Liver (tissue), 3 donors: Measurements from ENCODE around the gene TBX1.

ENCODE experiments used
- EGR1 ChIP-seq, 2 donors: IDR thresholded peaks; 2 replicates each; pipeline ENCODE4 v1.6.1; 2016 to 2018; ENCODE audit warnings: antibody characterized with exemption in 2 of 2, low read depth in 2 of 2
- JUND ChIP-seq, 2 donors: IDR thresholded peaks; 2 replicates each; pipeline ENCODE4 v1.6.1; 2016; ENCODE audit warnings: antibody characterized with exemption in 2 of 2
- RAD21 ChIP-seq, 2 donors: IDR thresholded peaks; 2 replicates each; pipeline ENCODE4 v1.6.1; 2016; ENCODE audit warnings: antibody characterized with exemption in 2 of 2, mild to moderate bottlenecking in 2 of 2
- SP1 ChIP-seq: IDR thresholded peaks from 2 replicates; pipeline ENCODE4 v1.6.1; 2018; ENCODE audit warnings: antibody characterized with exemption, mild to moderate bottlenecking
- TAF1 ChIP-seq: conservative IDR thresholded peaks from 2 replicates; pipeline ENCODE4 v1.6.1; 2016; ENCODE audit warnings: antibody characterized with exemption, mild to moderate bottlenecking
- YY1 ChIP-seq: IDR thresholded peaks from 2 replicates; pipeline ENCODE4 v1.6.1; 2016; ENCODE audit warnings: antibody characterized with exemption, mild to moderate bottlenecking
- TF ChIP-seq, protein P1 (sequence below): fragments of 150-350 bp; IDR thresholded peaks from 2 replicates; pipeline ENCODE4 v1.5.1; 2017; ENCODE audit warnings: improper control_type of control experiment, low read depth, low read length; ENCODE audit not compliant: missing input control
- TF ChIP-seq, protein P2 (sequence below): IDR thresholded peaks from 2 replicates; pipeline ENCODE4 v1.6.1; 2016; ENCODE audit warnings: antibody characterized with exemption
- TF ChIP-seq, protein P3 (sequence below): IDR thresholded peaks from 2 replicates; pipeline ENCODE4 v1.6.1; 2016; ENCODE audit warnings: antibody characterized with exemption
- TF ChIP-seq, protein P4 (sequence below): IDR thresholded peaks from 2 replicates; pipeline ENCODE4 v1.6.1; 2016; ENCODE audit warnings: antibody characterized with exemption, mild to moderate bottlenecking
- donor health status: healthy.
- donor health status: healthy.

DNA sequence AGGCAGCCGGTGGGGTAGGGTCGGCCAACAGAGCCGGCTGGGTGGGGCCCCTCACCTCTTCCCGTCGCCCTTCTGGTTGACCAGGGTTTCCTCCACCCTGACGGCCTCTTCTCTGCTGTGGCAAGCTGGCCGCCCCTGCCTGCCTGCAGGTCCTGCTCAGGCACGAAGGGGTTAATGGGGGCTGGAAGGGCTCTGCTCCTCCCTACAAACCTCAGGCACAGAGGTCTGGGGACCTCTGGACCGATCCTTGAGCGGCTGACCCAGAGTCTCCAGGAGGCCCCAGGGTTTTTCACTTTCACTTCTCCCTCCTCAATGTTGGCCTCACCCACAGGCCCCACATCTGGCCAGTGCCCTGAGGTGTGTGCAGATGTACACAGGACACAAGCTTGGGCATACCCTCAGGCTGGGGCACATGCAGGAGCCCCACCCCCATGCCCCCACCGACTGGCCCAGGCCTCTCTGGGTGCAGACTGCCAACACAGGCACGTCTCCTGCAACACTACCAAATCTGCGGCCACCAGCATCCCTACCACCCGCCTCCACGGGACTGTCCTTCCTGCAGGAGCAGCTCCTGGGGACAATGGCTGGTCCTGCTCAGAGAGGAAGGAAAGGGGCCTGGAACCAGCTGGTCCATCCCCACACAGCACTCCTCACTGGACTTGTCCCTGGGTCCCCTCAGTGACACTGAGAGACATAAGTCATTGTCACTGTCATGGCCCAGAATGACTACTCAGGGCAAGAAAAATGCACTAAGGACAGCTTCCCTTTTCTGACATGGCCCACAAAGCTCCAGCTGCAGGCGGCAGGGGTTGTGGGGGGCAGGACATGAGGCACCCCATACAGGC lies 3.2 kb upstream of the TBX1 start:
- TF ChIP-seq JUND (IDR thresholded peaks at IDR 0.05) (no peak), RAD21 (IDR thresholded peaks at IDR 0.05) (no peak), YY1 (no peak), TAF1 (no peak), EGR1 (IDR thresholded peaks at IDR 0.05; ENCODE audit: low read depth in 2 of 2) (no peak), SP1 (no peak)
- TF ChIP-seq, protein P1, sequence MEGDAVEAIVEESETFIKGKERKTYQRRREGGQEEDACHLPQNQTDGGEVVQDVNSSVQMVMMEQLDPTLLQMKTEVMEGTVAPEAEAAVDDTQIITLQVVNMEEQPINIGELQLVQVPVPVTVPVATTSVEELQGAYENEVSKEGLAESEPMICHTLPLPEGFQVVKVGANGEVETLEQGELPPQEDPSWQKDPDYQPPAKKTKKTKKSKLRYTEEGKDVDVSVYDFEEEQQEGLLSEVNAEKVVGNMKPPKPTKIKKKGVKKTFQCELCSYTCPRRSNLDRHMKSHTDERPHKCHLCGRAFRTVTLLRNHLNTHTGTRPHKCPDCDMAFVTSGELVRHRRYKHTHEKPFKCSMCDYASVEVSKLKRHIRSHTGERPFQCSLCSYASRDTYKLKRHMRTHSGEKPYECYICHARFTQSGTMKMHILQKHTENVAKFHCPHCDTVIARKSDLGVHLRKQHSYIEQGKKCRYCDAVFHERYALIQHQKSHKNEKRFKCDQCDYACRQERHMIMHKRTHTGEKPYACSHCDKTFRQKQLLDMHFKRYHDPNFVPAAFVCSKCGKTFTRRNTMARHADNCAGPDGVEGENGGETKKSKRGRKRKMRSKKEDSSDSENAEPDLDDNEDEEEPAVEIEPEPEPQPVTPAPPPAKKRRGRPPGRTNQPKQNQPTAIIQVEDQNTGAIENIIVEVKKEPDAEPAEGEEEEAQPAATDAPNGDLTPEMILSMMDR: no peak
- TF ChIP-seq, protein P2, sequence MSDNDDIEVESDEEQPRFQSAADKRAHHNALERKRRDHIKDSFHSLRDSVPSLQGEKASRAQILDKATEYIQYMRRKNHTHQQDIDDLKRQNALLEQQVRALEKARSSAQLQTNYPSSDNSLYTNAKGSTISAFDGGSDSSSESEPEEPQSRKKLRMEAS: no peak
- TF ChIP-seq, protein P3, sequence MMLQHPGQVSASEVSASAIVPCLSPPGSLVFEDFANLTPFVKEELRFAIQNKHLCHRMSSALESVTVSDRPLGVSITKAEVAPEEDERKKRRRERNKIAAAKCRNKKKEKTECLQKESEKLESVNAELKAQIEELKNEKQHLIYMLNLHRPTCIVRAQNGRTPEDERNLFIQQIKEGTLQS: no peak
- TF ChIP-seq, protein P4, sequence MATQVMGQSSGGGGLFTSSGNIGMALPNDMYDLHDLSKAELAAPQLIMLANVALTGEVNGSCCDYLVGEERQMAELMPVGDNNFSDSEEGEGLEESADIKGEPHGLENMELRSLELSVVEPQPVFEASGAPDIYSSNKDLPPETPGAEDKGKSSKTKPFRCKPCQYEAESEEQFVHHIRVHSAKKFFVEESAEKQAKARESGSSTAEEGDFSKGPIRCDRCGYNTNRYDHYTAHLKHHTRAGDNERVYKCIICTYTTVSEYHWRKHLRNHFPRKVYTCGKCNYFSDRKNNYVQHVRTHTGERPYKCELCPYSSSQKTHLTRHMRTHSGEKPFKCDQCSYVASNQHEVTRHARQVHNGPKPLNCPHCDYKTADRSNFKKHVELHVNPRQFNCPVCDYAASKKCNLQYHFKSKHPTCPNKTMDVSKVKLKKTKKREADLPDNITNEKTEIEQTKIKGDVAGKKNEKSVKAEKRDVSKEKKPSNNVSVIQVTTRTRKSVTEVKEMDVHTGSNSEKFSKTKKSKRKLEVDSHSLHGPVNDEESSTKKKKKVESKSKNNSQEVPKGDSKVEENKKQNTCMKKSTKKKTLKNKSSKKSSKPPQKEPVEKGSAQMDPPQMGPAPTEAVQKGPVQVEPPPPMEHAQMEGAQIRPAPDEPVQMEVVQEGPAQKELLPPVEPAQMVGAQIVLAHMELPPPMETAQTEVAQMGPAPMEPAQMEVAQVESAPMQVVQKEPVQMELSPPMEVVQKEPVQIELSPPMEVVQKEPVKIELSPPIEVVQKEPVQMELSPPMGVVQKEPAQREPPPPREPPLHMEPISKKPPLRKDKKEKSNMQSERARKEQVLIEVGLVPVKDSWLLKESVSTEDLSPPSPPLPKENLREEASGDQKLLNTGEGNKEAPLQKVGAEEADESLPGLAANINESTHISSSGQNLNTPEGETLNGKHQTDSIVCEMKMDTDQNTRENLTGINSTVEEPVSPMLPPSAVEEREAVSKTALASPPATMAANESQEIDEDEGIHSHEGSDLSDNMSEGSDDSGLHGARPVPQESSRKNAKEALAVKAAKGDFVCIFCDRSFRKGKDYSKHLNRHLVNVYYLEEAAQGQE: no peak
